Activated CD8-positive, alpha-beta memory T cell treated with anti-CD3 and anti-CD28 coated beads, Interleukin-2, amount 50 U/mL, for 24 hours (primary cell): ENCODE measurements around the gene VENTX.

Source experiments
- DNase-seq: peaks from one replicate; pipeline ENCODE4 v3.0.0-alpha.2; 2020; ENCODE audit errors: extremely low read depth

VENTX gene

DNA sequence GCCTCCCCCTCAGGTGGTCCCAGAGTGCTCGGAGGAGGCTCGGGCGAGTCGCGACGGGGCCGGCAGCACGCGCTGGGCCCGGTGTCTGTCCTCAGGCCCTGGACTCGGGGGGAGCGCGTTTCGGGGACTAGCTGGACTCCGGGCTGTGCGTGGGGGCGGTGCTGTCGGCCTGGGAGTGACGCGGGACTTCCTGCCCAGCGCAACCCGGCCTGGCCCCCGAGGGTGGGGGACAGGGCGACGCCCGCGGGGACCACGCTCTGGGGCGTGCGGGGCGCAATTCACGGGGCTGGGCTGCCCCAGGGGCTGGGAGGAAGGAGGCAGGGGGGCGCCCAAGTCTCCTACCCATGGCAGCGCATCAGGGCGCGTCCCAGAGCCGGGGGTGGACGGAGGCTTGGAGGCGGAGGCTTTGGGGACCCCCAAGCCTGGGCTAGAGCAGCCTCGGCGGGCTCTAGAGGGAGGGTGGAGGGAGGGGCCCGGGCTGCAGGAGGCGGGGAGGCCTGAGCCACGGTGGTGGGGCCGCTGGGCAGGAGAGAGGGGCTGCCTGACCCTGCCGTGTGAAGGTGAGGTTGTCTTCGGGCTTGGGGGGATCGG is 2.3 kb upstream of the VENTX start:
- DNase-seq, result no peak

DNA sequence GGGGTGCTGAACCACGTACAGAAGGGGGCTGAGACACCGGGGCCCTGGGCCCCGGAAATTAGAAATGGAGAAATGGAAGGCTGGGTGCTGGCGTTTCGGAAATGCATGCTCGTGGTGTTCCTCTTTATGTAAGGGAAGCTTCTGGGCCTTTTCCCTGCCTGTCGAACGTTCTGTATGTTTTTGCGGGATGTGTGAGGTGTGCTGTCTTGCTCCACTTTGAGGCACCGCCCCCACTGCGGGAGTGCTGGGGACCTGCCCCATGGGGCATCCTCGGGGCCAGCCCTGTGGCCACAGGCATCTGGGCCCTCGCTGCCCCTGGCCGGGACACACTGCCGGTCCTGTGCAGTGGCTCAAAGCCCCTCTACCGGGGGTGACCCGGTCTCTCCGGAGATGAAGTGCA is 1.7 kb upstream of the VENTX start:
- DNase-seq, result no peak

DNA sequence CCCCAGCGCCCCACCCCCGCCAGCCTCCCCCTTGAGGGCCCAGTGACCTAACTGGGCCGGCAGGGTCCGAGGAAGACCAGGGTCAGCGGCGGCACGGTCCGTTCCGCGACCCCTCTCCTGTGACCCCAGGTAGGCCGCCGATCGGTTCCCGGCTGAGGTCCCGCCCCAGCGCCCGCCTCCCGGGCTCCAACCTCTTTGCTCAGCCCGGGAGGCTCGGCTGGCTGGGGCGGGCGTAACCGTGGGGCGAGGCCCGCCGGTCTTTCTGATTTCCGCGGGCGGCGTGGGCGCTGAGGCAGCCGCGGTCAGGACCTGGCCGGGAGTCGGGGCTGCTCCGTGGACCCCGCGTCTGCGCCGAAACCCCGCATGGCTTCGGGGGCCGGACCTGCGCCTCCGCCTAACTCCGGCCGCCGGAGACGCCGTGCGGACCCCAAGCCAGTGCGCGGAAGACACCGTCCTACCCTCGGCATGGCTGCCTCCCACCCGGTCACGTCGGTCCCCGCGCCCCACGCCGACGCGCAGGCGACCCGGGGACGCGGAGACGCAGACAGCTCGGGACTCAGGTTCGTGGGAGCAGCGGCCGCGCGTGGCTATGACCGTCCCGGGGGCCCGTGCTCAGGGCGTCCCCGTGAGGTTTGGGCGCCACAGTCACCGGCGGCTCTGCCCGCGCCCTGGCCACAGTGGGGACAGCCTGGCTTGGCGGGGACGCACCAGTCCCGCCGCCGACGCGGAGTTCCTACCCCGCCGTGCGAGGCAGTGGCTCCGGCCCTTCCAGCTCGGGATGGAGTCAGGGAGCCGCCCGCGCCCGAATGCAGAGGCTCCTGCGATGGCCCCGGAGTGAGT is 1.0 kb upstream of the VENTX start:
- no peak for DNase-seq

DNA sequence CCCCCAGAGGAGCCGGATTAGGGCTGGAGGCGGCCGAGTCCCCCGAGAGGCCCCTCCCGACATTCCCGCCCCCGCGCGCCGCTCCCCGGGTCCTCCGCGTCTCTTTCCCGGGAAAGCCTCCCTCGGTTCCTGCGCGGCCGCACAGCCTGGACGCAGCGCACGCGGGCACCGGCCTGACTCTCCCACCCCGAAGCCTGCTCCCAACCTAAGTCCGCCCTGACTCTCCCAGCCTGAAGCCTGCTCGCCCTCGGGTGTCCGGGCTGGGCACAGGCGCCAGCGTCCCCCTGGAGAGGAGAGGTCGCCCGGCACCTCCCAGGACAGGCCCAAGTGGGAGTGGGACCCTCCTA is 441 bp upstream of the VENTX start:
- no peak for DNase-seq

DNA sequence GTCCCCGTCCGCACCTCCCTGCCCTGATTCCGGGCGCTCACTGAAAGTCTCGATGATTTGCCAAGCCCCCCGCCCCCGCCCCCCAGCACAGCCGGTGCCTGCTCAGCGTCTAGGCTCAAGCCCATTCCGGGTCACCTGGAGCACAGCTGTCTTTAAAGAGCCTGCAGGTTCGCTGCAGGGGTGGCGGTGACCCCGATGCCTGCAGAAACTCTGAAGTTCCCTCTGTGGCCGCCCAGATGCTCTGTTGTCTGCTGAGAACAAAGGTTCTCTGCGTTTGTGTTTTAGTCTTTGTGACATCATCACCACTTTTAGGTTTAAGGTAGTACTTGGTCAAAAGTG is 780 bp downstream of the VENTX start:
- no peak for DNase-seq

DNA sequence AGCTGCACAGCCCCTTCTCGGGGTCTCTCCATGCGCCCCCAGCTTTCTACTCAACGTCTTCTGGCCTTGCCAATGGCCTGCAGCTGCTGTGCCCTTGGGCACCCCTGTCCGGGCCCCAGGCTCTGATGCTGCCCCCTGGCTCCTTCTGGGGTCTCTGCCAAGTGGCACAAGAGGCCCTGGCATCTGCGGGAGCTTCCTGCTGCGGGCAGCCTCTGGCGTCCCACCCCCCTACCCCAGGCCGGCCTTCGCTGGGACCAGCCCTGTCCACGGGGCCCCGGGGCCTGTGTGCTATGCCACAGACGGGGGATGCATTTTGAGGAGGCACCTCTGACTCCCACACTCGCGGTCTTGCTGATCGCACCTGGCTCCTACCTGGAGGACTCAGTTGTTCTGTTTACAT is 2.3 kb downstream of the VENTX start:
- no peak for DNase-seq

DNA sequence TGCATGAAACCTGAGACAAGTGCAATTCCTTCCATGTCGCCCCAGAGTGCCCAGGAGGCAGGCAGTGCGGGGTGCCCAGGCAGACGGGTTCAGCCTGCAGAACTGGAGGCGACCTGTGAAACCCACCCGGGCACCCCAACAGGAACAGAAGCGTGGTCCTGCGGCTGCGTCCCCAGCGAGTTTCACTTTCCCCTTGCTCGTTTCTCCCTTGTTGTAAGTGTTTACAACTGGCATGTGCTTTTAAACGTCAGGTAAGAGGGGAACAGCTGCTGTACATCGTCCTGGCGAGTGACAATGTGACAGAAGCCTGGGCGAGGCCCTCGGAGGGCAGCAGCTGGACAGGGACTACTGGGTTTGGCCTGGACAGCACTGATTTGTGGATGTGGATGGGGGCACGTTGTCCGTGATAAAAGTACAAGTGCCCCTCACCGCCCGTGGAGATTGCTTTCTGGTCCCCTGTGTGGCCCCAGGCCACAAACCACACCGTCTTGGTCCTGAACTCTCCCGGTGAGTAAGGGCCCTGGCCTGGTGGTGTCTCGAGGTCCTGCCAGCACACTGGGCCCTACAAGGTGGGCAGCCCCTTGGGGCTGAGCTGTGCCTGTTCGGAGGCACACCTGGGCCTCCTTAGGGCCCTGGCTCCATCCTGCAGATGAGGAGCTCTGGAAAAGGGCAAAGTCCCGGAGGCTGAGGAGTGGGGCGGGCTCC is 4.0 kb downstream of the VENTX start:
- DNase-seq, result no peak

DNA sequence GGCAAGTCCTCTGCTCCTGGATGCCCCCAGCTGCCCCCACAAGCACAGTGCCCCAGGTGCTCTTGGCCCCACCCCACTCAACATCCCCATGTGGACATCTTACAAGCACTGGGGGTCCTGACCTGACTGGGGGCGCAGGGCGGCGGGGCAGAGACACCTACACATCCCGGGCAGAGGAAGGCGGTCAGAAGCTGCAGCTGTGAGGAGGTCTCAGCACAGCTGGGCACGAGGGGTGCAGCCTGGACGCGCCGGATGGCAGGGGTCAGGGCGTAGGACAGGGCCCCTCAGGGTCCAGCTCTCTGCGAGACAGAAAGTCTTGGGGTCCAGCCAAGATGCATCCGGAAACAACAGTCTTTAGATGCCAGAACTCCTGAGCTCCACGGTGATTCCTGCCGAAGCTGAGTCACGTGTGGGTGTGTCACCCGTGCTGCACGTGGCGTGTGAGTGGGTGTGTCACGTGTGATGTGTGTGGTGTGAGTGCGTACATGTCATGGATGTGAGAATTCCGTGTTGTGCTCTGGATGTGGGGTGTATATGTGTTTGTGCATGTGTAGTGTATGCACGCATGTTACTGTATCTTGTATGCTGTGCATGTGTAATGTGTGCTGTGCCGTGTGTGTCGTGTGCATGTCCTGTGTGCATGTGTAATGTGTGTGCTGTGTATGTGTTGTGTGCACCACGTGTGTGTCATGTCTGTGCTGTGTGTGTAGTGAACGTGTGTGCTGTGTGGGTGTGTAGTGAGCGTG is 5.1 kb downstream of the VENTX start:
- DNase-seq, result no peak

DNA sequence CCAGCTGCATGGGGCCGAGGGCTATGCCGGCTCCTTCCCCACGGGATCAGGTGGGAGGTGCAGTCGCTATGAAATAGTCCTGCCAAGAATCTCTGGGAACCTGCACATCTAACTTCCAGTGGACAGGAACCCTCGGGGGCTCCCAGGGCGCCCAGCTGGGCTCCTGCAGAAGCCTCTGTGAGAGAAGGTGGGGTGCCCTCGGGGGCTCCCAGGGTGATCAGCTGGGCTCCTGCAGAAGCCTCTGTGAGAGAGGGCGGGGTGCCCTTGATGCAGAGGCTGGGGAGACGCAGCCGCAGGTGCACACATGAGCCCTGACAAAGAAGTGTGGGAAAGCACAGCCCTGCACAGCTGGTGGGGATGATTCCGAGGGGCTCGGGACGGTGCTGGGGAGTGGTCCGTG is 5.9 kb downstream of the VENTX start:
- no peak for DNase-seq

DNA sequence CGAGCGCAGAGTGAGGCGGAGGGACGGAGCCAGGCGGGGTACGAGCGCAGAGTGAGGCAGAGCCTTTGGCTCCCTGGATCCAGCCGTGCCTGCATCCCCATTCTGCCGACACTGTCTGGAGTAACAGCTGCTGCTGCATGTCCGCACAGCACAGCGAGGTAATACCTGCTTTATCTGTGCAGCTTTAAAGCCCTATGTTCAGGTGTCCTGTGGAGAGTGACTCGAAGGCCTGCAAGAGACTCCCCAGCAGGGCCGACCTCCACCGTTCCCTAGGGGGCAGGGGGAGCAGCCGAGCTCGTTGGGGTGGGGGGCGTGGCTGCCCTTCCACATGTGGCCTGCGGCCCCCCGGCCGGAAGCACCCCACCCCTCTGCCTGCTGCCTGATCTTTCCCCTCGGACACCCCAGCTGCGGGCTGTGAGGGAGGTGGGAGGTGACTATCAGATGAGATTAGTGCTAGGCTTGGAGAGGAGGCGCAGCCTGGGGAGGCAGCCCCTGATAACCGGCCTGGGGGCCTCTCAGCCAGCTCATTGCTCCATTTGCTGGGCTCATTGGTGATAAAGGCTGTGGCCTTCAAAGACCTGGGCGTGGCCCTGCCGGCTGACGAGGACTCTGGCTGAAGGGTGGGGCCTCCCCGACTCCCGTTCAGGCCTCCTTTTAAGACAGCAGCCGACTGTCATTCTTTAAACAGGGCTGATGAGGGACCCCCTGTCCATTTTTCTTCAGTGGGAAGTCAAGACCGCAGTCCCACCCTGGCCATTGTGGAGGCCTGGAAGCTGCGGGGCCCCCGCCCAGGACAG is 8.0 kb downstream of the VENTX start:
- no peak for DNase-seq

DNA sequence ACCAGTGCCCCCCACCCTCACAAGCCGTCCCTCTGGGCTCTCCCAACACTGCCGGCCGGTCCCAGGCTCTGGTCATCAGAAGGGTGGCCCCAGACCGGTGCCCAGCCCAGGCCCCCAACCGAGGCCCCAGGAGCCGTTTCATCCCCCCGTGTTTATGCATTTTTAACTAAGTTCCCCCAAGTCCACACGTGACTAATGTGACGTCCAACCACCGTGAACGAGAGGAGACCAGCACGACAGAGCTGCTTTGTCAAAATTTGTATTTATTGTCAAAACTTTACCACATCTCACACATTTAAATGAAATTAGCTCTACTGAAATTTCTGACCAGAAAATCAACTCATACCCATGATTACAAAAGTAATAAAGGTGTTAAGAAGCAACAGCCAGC is 8.6 kb downstream of the VENTX start:
- DNase-seq, result no peak

DNA sequence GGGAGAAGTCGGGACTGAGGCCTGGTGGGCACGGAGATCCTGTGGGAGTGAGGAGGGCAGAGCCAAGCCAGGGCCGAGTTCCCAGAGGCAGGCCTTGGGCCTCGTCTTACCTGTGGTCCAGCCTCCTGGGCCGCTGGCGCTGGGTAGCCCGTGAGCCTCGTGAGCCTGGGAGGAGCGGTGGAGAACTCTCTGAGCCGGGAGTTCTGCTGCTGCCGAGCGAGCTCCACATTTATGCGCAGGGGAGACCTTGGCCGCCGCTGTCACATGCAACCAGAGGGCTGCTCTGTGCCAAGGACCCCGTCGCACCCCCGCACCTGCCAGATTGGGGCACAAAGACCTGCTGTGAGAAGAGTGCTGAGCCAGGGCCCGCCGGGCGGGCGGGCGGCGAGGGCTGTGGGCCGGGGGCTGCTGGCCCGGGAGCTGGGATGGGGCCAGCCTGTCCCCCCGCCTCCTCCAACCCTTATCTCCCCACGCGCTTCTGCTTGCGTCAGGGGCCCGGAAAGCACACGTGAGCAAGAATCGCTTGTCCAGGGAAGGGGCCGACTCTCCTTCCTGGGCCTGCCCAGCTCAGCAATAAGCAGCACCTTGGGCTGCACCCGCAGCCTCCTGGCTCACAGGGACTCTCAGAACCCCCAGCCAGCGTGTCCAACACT is 10.2 kb downstream of the VENTX start:
- no peak for DNase-seq

DNA sequence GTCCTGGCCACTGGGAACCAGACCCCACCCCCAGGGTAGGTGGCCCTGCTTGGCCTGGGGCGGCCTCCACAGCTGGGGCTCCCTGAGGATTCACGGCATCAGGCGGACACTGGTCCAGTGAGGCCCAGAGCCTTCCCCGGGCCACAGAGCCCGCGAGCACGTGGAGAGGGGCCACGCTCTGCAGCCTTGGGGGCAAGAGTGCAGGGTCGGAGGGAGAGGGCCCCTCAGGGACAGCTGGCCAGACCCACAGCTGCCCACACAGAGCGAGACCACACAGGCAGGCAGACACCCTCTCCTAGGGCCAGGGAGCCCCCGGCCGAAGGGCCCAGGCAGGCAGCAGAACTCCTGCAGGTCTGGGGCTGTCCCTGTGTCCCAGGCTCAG is 10.7 kb downstream of the VENTX start:
- no peak for DNase-seq

DNA sequence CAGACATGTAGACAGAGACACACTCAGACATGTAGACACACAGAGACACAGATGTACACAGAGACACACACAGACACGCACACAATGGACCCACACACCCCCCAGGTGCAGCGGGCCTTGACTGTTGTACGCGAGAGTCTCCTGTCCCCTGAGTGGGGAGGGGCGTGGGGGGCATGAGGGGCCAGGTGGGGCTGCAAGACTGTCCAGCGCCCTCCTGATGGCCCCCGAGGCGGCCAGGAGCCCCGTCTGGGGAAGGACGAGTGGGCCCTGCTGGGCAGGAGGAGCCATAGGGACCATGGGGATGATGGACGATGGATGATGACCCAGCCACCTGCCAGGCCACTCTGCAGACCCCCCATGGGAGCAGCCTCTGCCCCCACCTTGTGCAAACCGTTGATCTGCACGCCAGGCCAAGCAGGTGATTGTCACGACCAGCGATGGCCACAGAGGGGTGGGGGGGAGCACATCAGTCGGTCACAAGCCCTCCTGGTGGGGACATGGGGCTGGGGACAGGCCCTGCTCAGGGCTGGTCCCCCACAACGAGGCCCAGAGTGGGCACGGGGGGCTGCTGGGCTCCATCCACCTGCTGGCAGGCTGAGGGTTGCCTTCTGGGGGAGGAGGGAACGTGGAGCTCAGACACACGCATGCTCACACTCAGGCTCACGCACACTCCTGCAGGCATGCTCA is 11.6 kb downstream of the VENTX start:
- DNase-seq, result no peak

DNA sequence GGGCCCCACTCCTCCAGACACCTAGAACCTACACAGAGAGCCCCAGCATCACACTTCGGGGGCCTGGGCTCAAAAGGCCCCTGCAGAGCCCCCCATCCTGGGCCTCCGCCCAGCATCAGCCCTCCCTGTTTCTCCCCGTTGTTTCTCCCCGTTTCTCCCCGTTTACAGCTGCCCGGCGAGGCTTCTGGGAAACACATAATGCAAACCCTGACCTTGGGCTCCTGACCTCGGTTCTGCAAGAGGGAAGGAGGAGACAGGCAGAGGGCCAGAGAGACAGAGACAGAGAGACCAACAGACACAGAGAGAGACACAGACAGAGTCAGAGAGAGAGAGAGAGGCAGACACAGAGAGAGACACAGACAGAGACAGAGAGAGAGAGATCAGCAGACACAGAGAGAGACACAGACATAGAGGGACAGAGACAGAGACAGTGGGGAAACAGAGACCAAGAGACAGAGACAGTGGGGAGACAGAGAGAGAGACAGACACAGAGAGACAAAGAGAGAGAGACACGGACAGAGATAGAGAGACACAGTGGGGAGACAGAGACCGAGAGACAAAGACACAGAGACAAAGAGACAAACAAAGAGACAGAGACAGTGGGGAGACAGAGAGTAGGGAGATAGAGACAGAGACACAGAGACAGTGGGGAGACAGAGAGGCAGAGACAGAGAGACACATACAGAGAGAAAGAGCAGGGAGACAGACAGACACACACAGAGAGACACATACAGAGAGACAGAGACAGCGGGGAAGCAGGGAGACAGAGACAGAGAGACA is 12.5 kb downstream of the VENTX start:
- DNase-seq, result no peak

DNA sequence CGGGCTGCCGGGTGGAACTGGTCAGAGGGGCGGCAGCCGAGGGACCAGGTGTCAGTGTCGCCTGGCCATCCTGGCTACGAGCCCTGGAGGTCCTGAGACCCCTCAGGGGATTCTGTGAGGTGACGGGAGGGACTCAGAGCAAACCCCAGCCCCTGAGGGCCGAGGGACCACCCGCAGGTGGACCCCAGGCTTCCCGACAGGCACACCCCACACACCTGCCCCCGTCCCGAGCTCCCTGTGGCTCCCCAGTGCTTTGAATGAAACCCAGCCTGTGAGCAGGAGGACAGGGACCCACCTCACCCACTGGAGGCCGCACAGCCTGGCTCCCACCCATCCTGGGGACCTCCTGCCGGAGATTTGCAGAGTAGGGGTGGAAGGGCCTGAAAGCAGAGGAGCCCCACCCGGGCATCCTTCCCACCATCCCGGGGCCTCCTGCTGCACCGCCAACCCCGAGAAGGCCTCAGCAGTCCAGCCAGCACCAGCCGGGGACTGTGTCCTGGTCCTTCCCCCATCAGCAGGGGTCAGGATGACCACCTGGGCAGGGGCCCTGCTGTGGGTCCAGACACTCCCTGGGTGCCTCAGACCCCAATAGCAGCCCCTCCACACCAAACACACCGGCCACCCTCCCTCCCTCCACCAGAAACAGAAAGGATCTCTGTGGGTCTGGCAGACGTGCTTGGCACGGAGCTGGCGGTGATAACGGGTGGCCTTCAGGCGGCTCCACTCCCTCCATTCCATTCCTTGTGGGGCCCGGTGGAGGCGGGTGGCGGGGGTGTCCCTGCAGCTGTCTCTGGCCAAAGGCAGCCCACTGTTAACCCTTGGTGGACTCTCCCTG is 13.9 kb downstream of the VENTX start:
- no peak for DNase-seq

DNA sequence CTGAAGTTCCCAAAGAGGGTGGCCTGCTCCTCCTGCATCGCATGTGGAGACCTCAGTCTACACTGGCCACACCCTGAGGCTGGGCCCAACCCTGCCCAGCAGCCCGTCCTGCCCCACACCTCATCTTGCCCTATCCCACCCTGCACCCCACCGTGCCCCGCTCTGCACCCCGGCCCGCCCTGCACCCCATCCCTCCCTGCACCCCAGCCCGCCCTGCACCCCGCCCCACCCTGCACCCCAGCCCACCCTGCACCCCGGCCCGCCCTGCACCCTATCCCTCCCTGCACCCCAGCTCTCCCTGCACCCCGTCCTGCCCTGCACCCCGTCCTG is 14.5 kb downstream of the VENTX start:
- DNase-seq, result no peak

DNA sequence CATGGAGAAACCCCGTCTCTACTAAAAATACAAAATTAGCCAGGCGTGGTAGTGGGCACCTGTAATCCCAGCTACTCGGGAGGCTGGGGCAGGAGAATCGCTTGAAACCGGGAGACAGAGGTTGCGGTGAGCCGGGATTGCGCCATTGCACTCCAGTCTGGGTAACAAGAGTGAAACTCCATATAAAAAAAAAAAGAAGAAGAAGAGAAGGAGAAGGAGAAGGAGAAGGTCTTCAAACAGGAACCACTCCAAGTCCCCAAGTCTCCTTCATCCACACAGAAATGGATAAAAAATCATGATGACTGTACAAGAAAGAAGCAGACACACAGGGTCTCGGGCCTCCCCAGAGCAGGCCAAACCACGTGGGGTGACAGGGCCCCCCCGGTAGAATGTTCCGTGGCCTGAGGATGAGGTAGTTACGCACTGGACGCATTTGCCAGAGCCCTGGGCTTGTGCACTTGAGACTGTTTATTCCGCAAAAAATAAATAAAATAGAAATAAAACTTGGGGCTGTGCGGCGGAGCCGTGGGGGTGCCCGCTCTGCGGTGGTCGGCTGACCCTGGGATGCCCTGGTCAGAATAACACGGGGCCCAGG is 15.8 kb downstream of the VENTX start:
- DNase-seq, result no peak
